A673 (cell line): ENCODE results near the gene MRPS31. TPM values are rescaled to one million over a fixed set of nuclear protein-coding genes. Genes with fewer than 3 reads are reported as not detected.

Experiments
- BruUV-seq: library from RNA; stranded (reverse); fragments of 400-500 nt; replicated peaks from 2 replicates; lab custom pipeline; 2021; lab: Mats Ljungman, UMichigan
- CTCF ChIA-PET: fragments of 300-600 bp; sonication (Branson Sonifier 250); formaldehyde crosslinking; loops from one replicate; lab custom pipeline; 2022; ENCODE audit warnings: antibody characterized with exemption; lab: Charles Lee
- POLR2A ChIA-PET: fragments of 300-600 bp; sonication (Branson Sonifier 250); formaldehyde crosslinking; loops from one replicate; lab custom pipeline; 2022; ENCODE audit warnings: antibody characterized with exemption; ENCODE audit not compliant: low non-redundant PET; lab: Charles Lee
- DNase-seq: peaks from one replicate; pipeline ENCODE4 v3.0.0-alpha.2; 2015; ENCODE audit warnings: low spot score
- H3K27ac ChIP-seq: fragments of 200-600 bp; sonication (generic); 2 replicates; pipeline ENCODE4 v1.5.1; 2016; ENCODE audit warnings: mixed run types, low read depth, mild to moderate bottlenecking, mixed read lengths, antibody characterized with exemption, low read length; ENCODE audit not compliant: poor library complexity, severe bottlenecking
- H3K27me3 ChIP-seq: fragments of 200-600 bp; sonication (generic); replicated peaks from 2 replicates; pipeline ENCODE4 v1.6.1; 2017; ENCODE audit warnings: mixed run types, low read depth, mild to moderate bottlenecking, mixed read lengths, antibody characterized with exemption, low read length; ENCODE audit not compliant: insufficient read depth, poor library complexity
- H3K36me3 ChIP-seq: fragments of 200-600 bp; sonication (generic); 2 replicates; pipeline ENCODE4 v1.6.1; 2016; ENCODE audit warnings: mixed run types, mild to moderate bottlenecking, mixed read lengths, antibody characterized with exemption, low read length; ENCODE audit not compliant: insufficient read depth, poor library complexity, severe bottlenecking
- H3K4me1 ChIP-seq: fragments of 200-600 bp; sonication (generic); 2 replicates; pipeline ENCODE4 v1.6.1; 2017; ENCODE audit warnings: mixed run types, mild to moderate bottlenecking, mixed read lengths, antibody characterized with exemption, low read length; ENCODE audit not compliant: insufficient read depth, poor library complexity, severe bottlenecking
- H3K4me3 ChIP-seq: fragments of 200-600 bp; sonication (generic); 2 replicates; pipeline ENCODE4 v1.5.1; 2016; ENCODE audit warnings: low read depth, mixed run types, mild to moderate bottlenecking, mixed read lengths, low read length; ENCODE audit not compliant: poor library complexity, severe bottlenecking
- H3K9me3 ChIP-seq: fragments of 200-600 bp; sonication (generic); 2 replicates; pipeline ENCODE4 v1.6.1; 2016; ENCODE audit warnings: mixed run types, low read depth, mild to moderate bottlenecking, mixed read lengths, antibody characterized with exemption, low read length; ENCODE audit not compliant: poor library complexity, severe bottlenecking
- CTCF ChIP-seq: fragments of 300-800, 200-600 bp; sonication (generic); conservative IDR thresholded peaks from 2 replicates; pipeline ENCODE4 v1.5.1; 2017; ENCODE audit warnings: low read depth, mild to moderate bottlenecking, antibody characterized with exemption, low read length, moderate library complexity, mixed read lengths
- EZH2 ChIP-seq: fragments of 200-600 bp; sonication (generic); IDR thresholded peaks from 2 replicates; pipeline ENCODE4 v1.6.1; 2017; ENCODE audit warnings: borderline replicate concordance, low read depth, mild to moderate bottlenecking, mixed read lengths, antibody characterized with exemption, low read length; ENCODE audit not compliant: poor library complexity, severe bottlenecking
- intact Hi-C: fragments of 100-400 bp; cut with micrococcal nuclease; formaldehyde crosslinking; loops from one replicate; pipeline ENCODE4 v1.10.0; 2022; ENCODE audit not compliant: unreplicated experiment
- total RNA-seq: library from RNA; stranded (reverse); gene quantifications from 2 replicates; pipeline ENCODE4 v1.2.3, GENCODE V29; 2021

The MRPS31 gene
- total RNA-seq, 1 experiment from 2014 or later = 32.0 TPM

- Histone ChIP-seq H3K9me3 (no peaks in the 10 kb centered on the region), H3K27ac (no peak overlapping the region), H3K4me3 (no peak overlapping the region), H3K4me1 (no peaks in the 10 kb centered on the region), H3K36me3 (no peaks in the 10 kb centered on the region), H3K27me3 (no peaks in the 10 kb centered on the region)
- POLR2A ChIA-PET = no interaction called here
- TF ChIP-seq CTCF (no peak), EZH2 (no peak)
- intact Hi-C loops = no loop called here
- no TSS peak for BruUV-seq
- no peak for DNase-seq
- CTCF ChIA-PET = no interaction called here
Observed at GRCh38 chr13:40794414-40795368, 23.7 kb upstream of the MRPS31 start.

- CTCF ChIA-PET = no interaction called here
- TF ChIP-seq CTCF = no peak
- no peak overlapping the region for H3K4me3 ChIP-seq
- intact Hi-C loops = no loop called here
- H3K4me1 ChIP-seq = no peaks in the 10 kb centered on the region
- H3K9me3 ChIP-seq = no peaks in the 10 kb centered on the region
- no peaks in the 10 kb centered on the region for H3K36me3 ChIP-seq
- no peak overlapping the region for H3K27ac ChIP-seq
- DNase-seq = no peak
- no TSS peak for BruUV-seq
- POLR2A ChIA-PET = no interaction called here
- no peaks in the 10 kb centered on the region for H3K27me3 ChIP-seq
Observed at GRCh38 chr13:40793339-40793738, 22.3 kb upstream of the MRPS31 start.

GRCh38 chr13:40792284-40793051 lies 21.5 kb upstream of the MRPS31 start:
- DNase-seq = no peak
- Histone ChIP-seq H3K27ac (no peak overlapping the region), H3K9me3 (no peaks in the 10 kb centered on the region), H3K4me3 (no peak overlapping the region), H3K4me1 (no peaks in the 10 kb centered on the region), H3K36me3 (no peaks in the 10 kb centered on the region), H3K27me3 (no peaks in the 10 kb centered on the region)
- no peak for TF ChIP-seq EZH2
- CTCF ChIA-PET = no interaction called here
- intact Hi-C loops = no loop called here
- POLR2A ChIA-PET = no interaction called here
- no TSS peak for BruUV-seq
